DOHH2 (cell line): ENCODE measurements around the gene SYP.

Experiments used
- CTCF ChIP-seq: fragments of 200-600 bp; sonication (generic); IDR thresholded peaks from one replicate; pipeline ENCODE4 v1.5.1; 2014; ENCODE audit warnings: antibody characterized with exemption, mild to moderate bottlenecking, low read depth, low read length; ENCODE audit not compliant: poor library complexity, severe bottlenecking
- EZH2phosphoT487 ChIP-seq: fragments of 200-600 bp; sonication (generic); IDR thresholded peaks from 2 replicates; pipeline ENCODE4 v1.6.1; 2017; ENCODE audit warnings: borderline replicate concordance, mild to moderate bottlenecking, antibody characterized with exemption, low read length, moderate library complexity, mixed read lengths

DNA sequence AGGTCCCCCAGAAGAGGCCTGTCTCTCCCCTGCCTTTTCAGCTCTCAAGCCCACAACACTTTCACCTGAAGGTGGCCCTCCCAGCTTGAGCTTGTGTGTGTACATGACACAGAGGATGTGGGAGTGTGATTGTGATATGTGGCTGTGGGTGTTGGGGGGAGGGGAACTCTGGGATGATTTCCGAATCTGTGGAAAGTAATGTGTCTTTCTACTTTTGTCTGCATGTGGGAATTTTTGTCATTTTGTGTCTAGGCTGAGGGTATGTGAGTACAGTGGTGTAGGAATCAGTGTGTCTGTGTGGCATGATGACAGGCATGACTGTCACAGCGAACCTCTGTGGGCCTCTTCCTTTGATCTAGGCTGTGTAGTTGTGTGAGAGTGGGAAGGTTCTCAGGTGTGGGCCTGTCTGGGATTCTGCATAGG, 6.4 kb downstream of the SYP start:
- TF ChIP-seq CTCF (no peak), EZH2phosphoT487 (no peak)
